Left renal pelvis (tissue), 4 donors: Measurements from ENCODE around the gene SHCBP1. TPM values are rescaled to one million over a fixed set of nuclear protein-coding genes. Genes with fewer than 3 reads are reported as not detected.

Experiments used
- DNase-seq, 4 donors: peaks; one replicate each; pipeline ENCODE4 v3.0.0-alpha.2; 2013; ENCODE audit warnings: low read depth in 4 of 4, low spot score in 3 of 4
- polyA plus RNA-seq, 4 donors: library from polyadenylated mRNA; unstranded; fragments of 120-200 nt; gene quantifications; one replicate each; pipeline ENCODE4 v1.2.1, GENCODE V29; 2013; ENCODE audit not compliant: insufficient read length in 4 of 4

The SHCBP1 gene
- polyA plus RNA-seq, 4 donors, result 8.3 to 11.5 (median 9.2) TPM

GRCh38 chr16:46618516-46618915, 2.7 kb downstream of the SHCBP1 start:
- DNase-seq, result no peak

GRCh38 chr16:46614006-46614405, 7.2 kb downstream of the SHCBP1 start:
- no peak for DNase-seq

GRCh38 chr16:46613352-46613751, 7.8 kb downstream of the SHCBP1 start:
- no peak for DNase-seq

GRCh38 chr16:46612121-46612520, 9.1 kb downstream of the SHCBP1 start:
- DNase-seq, result no peak

GRCh38 chr16:46607529-46607928, 13.7 kb downstream of the SHCBP1 start:
- DNase-seq, result no peak

GRCh38 chr16:46606231-46606630, 14.9 kb downstream of the SHCBP1 start:
- no peak for DNase-seq

- DNase-seq, result no peak
These were observed 29.9 kb downstream of the SHCBP1 start for GRCh38 chr16:46591257-46591656.

GRCh38 chr16:46586011-46586577, 35.1 kb downstream of the SHCBP1 start:
- no peak for DNase-seq

- no peak for DNase-seq
These were observed 38.1 kb downstream of the SHCBP1 start for GRCh38 chr16:46583036-46583435.

- no peak for DNase-seq
These were observed 38.9 kb downstream of the SHCBP1 start for GRCh38 chr16:46582313-46582712.

GRCh38 chr16:46577988-46578579, 43.1 kb downstream of the SHCBP1 start:
- DNase-seq, result no peak

GRCh38 chr16:46573834-46574159, 47.4 kb downstream of the SHCBP1 start:
- no peak for DNase-seq

- DNase-seq, result no peak
These were observed 48.0 kb downstream of the SHCBP1 start for GRCh38 chr16:46573008-46573833.

GRCh38 chr16:46569231-46569735, 51.9 kb downstream of the SHCBP1 start:
- no peak for DNase-seq

- DNase-seq, result no peak
These were observed 52.5 kb downstream of the SHCBP1 start for GRCh38 chr16:46568472-46569230.

GRCh38 chr16:46562979-46563378, 58.2 kb downstream of the SHCBP1 start:
- DNase-seq, result no peak

GRCh38 chr16:46558018-46558417, 63.2 kb downstream of the SHCBP1 start:
- DNase-seq, result no peak

GRCh38 chr16:46555951-46556350, 65.2 kb downstream of the SHCBP1 start:
- DNase-seq, result no peak

GRCh38 chr16:46554435-46554834, 66.7 kb downstream of the SHCBP1 start:
- DNase-seq, result peak; percentile 8 to 15 (median 13)

- DNase-seq, result no peak
These were observed 71.7 kb downstream of the SHCBP1 start for GRCh38 chr16:46549477-46549876.
